Effector memory CD8-positive, alpha-beta T cell (primary cell): Measurements from ENCODE around the gene TUBGCP3.

Experiments used
- ATAC-seq: fragments of 150-1000 bp; cut with Tn5 transposase; replicated peaks from 2 replicates; pipeline ENCODE4 v1.10.0; 2021; ENCODE audit warnings: mild to moderate bottlenecking, moderate library complexity
- DNase-seq, 3 experiments: peaks; one replicate each; pipeline ENCODE4 v3.0.0; 2021
- H3K27ac Mint-ChIP-seq, 2 donors: one replicate each; pipeline ENCODE4 v1.8.0; 2022; ENCODE audit warnings: mild to moderate bottlenecking in 2 of 2, mixed read lengths in 2 of 2, moderate library complexity in 2 of 2
- H3K27me3 Mint-ChIP-seq, 2 donors: one replicate each; pipeline ENCODE4 v1.8.0; 2022; ENCODE audit warnings: mixed read lengths in 2 of 2
- H3K36me3 Mint-ChIP-seq: one replicate; pipeline ENCODE4 v1.8.0; 2022; ENCODE audit warnings: mild to moderate bottlenecking, moderate library complexity, mixed read lengths; ENCODE audit not compliant: insufficient read depth
- H3K4me1 Mint-ChIP-seq, 2 donors: one replicate each; pipeline ENCODE4 v1.8.0; 2022; ENCODE audit warnings: low read depth in 2 of 2, mixed read lengths in 2 of 2
- H3K4me3 Mint-ChIP-seq, 2 donors: one replicate each; pipeline ENCODE4 v1.8.0; 2022; ENCODE audit warnings: mild to moderate bottlenecking in 2 of 2, mixed read lengths in 2 of 2, moderate library complexity in 2 of 2
- H3K9me3 Mint-ChIP-seq, 2 donors: one replicate each; pipeline ENCODE4 v1.8.0; 2022; ENCODE audit warnings: mixed read lengths in 2 of 2

The TUBGCP3 gene

GRCh38 chr13:112526146-112526853 lies 61.7 kb downstream of the TUBGCP3 start:
- Mint-ChIP-seq H3K27ac (no peak overlapping the region), H3K36me3 (peaks cover 6% of the 10 kb centered on the region), H3K9me3 (no peaks in the 10 kb centered on the region), H3K4me1 (no peaks in the 10 kb centered on the region), H3K27me3 (no peaks in the 10 kb centered on the region), H3K4me3 (no peak overlapping the region)
- ATAC-seq: peak; percentile 39
- DNase-seq: no peak

- Mint-ChIP-seq H3K27ac (no peak overlapping the region), H3K27me3 (no peaks in the 10 kb centered on the region), H3K4me1 (no peaks in the 10 kb centered on the region), H3K36me3 (peaks cover 8% of the 10 kb centered on the region), H3K4me3 (no peak overlapping the region), H3K9me3 (no peaks in the 10 kb centered on the region)
- DNase-seq (no peak), ATAC-seq (no peak)
These were observed 62.5 kb downstream of the TUBGCP3 start for GRCh38 chr13:112525356-112525945.

- DNase-seq: no peak
- no peaks in the 10 kb centered on the region for H3K4me1 Mint-ChIP-seq
- H3K9me3 Mint-ChIP-seq: no peaks in the 10 kb centered on the region
- H3K27me3 Mint-ChIP-seq: no peaks in the 10 kb centered on the region
- H3K36me3 Mint-ChIP-seq: peaks cover 14% of the 10 kb centered on the region
- no peak overlapping the region for H3K4me3 Mint-ChIP-seq
- no peak overlapping the region for H3K27ac Mint-ChIP-seq
- ATAC-seq: no peak
These were observed 65.4 kb downstream of the TUBGCP3 start for GRCh38 chr13:112522578-112522977.

- no peak overlapping the region for H3K27ac Mint-ChIP-seq
- DNase-seq: no peak
- no peak overlapping the region for H3K4me3 Mint-ChIP-seq
These were observed 66.8 kb downstream of the TUBGCP3 start for GRCh38 chr13:112521073-112521685.

GRCh38 chr13:112519517-112520060 lies 68.4 kb downstream of the TUBGCP3 start:
- ATAC-seq: no peak
- no peak for DNase-seq
- Mint-ChIP-seq H3K4me1 (no peaks in the 10 kb centered on the region), H3K36me3 (peaks cover 29% of the 10 kb centered on the region), H3K4me3 (no peak overlapping the region), H3K9me3 (no peaks in the 10 kb centered on the region), H3K27me3 (no peaks in the 10 kb centered on the region), H3K27ac (no peak overlapping the region)

More at GRCh38 chr13:112521073-112521685, 66.8 kb downstream of the TUBGCP3 start:
- Mint-ChIP-seq H3K4me1 (no peaks in the 10 kb centered on the region), H3K36me3 (peaks cover 28% of the 10 kb centered on the region), H3K9me3 (no peaks in the 10 kb centered on the region), H3K27me3 (no peaks in the 10 kb centered on the region)
- ATAC-seq: no peak

- DNase-seq (no peak), ATAC-seq (no peak)
- H3K27me3 Mint-ChIP-seq: no peaks in the 10 kb centered on the region
- H3K36me3 Mint-ChIP-seq: peaks cover 32% of the 10 kb centered on the region
- H3K4me1 Mint-ChIP-seq: peaks cover 0 to 2% of the 10 kb centered on the region in 2 donors
- no peak overlapping the region for H3K27ac Mint-ChIP-seq
- H3K9me3 Mint-ChIP-seq: no peaks in the 10 kb centered on the region
- no peak overlapping the region for H3K4me3 Mint-ChIP-seq
These were observed 71.7 kb downstream of the TUBGCP3 start for GRCh38 chr13:112516218-112516617.

- no peak overlapping the region for H3K27ac Mint-ChIP-seq
- no peaks in the 10 kb centered on the region for H3K9me3 Mint-ChIP-seq
- DNase-seq (no peak), ATAC-seq (no peak)
- H3K36me3 Mint-ChIP-seq: peaks cover 31% of the 10 kb centered on the region
- H3K4me3 Mint-ChIP-seq: no peak overlapping the region
- H3K4me1 Mint-ChIP-seq: peaks cover 0 to 8% of the 10 kb centered on the region in 2 donors
- H3K27me3 Mint-ChIP-seq: no peaks in the 10 kb centered on the region
These were observed 74.2 kb downstream of the TUBGCP3 start for GRCh38 chr13:112513761-112514160.

GRCh38 chr13:112510987-112511685 lies 76.8 kb downstream of the TUBGCP3 start:
- ATAC-seq: peak; percentile 44
- Mint-ChIP-seq H3K36me3 (peaks cover 21% of the 10 kb centered on the region), H3K27ac (no peak overlapping the region), H3K9me3 (no peaks in the 10 kb centered on the region), H3K4me3 (no peak overlapping the region), H3K4me1 (peaks cover 0 to 8% of the 10 kb centered on the region in 2 donors), H3K27me3 (no peaks in the 10 kb centered on the region)
- DNase-seq: no peak

- Mint-ChIP-seq H3K4me1 (peaks cover 0 to 8% of the 10 kb centered on the region in 2 donors), H3K4me3 (no peak overlapping the region), H3K36me3 (peaks cover 21% of the 10 kb centered on the region), H3K27ac (no peak overlapping the region), H3K27me3 (no peaks in the 10 kb centered on the region), H3K9me3 (no peaks in the 10 kb centered on the region)
- DNase-seq: no peak
- ATAC-seq: no peak
These were observed 77.8 kb downstream of the TUBGCP3 start for GRCh38 chr13:112510002-112510780.

- Mint-ChIP-seq H3K4me3 (no peak overlapping the region), H3K27me3 (no peaks in the 10 kb centered on the region), H3K4me1 (peaks cover 0 to 8% of the 10 kb centered on the region in 2 donors), H3K27ac (no peak overlapping the region), H3K9me3 (no peaks in the 10 kb centered on the region), H3K36me3 (peaks cover 22% of the 10 kb centered on the region)
- no peak for DNase-seq
- no peak for ATAC-seq
These were observed 78.8 kb downstream of the TUBGCP3 start for GRCh38 chr13:112509190-112509589.

GRCh38 chr13:112506046-112506445 lies 81.9 kb downstream of the TUBGCP3 start:
- DNase-seq (no peak), ATAC-seq (no peak)
- peaks cover 0 to 3% of the 10 kb centered on the region in 2 donors for H3K4me1 Mint-ChIP-seq
- H3K27me3 Mint-ChIP-seq: no peaks in the 10 kb centered on the region
- H3K27ac Mint-ChIP-seq: no peak overlapping the region
- peaks cover 42% of the 10 kb centered on the region for H3K36me3 Mint-ChIP-seq
- no peak overlapping the region for H3K4me3 Mint-ChIP-seq
- H3K9me3 Mint-ChIP-seq: no peaks in the 10 kb centered on the region

- DNase-seq: no peak
- H3K27ac Mint-ChIP-seq: no peak overlapping the region
- peaks cover 38% of the 10 kb centered on the region for H3K36me3 Mint-ChIP-seq
- no peak overlapping the region for H3K4me3 Mint-ChIP-seq
- peaks cover 0 to 3% of the 10 kb centered on the region in 2 donors for H3K4me1 Mint-ChIP-seq
- ATAC-seq: no peak
- no peaks in the 10 kb centered on the region for H3K27me3 Mint-ChIP-seq
- no peaks in the 10 kb centered on the region for H3K9me3 Mint-ChIP-seq
These were observed 91.8 kb downstream of the TUBGCP3 start for GRCh38 chr13:112496166-112496565.

- H3K27ac Mint-ChIP-seq: no peak overlapping the region
- no peak for ATAC-seq
These were observed 92.5 kb downstream of the TUBGCP3 start for GRCh38 chr13:112495465-112495864.

More at GRCh38 chr13:112495465-112495864, 92.5 kb downstream of the TUBGCP3 start:
- no peak for DNase-seq
- Mint-ChIP-seq H3K4me3 (no peak overlapping the region), H3K27me3 (no peaks in the 10 kb centered on the region), H3K9me3 (no peaks in the 10 kb centered on the region), H3K36me3 (peaks cover 38% of the 10 kb centered on the region), H3K4me1 (peaks cover 0 to 3% of the 10 kb centered on the region in 2 donors)
